ENCODE measurements around the gene MORN1.

The MORN1 gene

GRCh38 chr1:2320760-2321667, 70.3 kb downstream of the MORN1 start:
- Histone ChIP-seq H3K27ac (ENCODE audit: low read depth, low read length) (no peak overlapping the region), H3K4me1 (ENCODE audit: control insufficient read depth, insufficient read depth, low read length) (peaks cover 14% of the 10 kb centered on the region; the same call in 1 of the 2 replicates), H3K27me3 (ENCODE audit: control insufficient read depth, insufficient read depth, low read length) (no peaks in the 10 kb centered on the region), H3K36me3 (ENCODE audit: control insufficient read depth, insufficient read depth, low read length) (no peaks in the 10 kb centered on the region), H3K9ac (ENCODE audit: low read depth, low read length) (no peak overlapping the region), H3K4me3 (ENCODE audit: low read depth, low read length) (no peak overlapping the region), H3K9me3 (ENCODE audit: control insufficient read depth, insufficient read depth, low read length) (no peaks in the 10 kb centered on the region)

- no peaks in the 10 kb centered on the region for H3K36me3 ChIP-seq (ENCODE audit: control insufficient read depth, insufficient read depth, low read length)
- H3K27ac ChIP-seq (ENCODE audit: low read depth, low read length) = no peak overlapping the region
- no peak overlapping the region for H3K4me3 ChIP-seq (ENCODE audit: low read depth, low read length)
- H3K9ac ChIP-seq (ENCODE audit: low read depth, low read length) = no peak overlapping the region
- no peaks in the 10 kb centered on the region for H3K9me3 ChIP-seq (ENCODE audit: control insufficient read depth, insufficient read depth, low read length)
- H3K4me1 ChIP-seq (ENCODE audit: control insufficient read depth, insufficient read depth, low read length) = peaks cover 21% of the 10 kb centered on the region; the same call in 1 of the 2 replicates
- no peaks in the 10 kb centered on the region for H3K27me3 ChIP-seq (ENCODE audit: control insufficient read depth, insufficient read depth, low read length)
These were observed 71.3 kb downstream of the MORN1 start for GRCh38 chr1:2320006-2320405.

- Histone ChIP-seq H3K9ac (ENCODE audit: low read depth, low read length) (no peak overlapping the region), H3K9me3 (ENCODE audit: control insufficient read depth, insufficient read depth, low read length) (no peaks in the 10 kb centered on the region), H3K4me1 (ENCODE audit: control insufficient read depth, insufficient read depth, low read length) (peaks cover 21% of the 10 kb centered on the region; the same call in 1 of the 2 replicates), H3K4me3 (ENCODE audit: low read depth, low read length) (no peak overlapping the region), H3K27ac (ENCODE audit: low read depth, low read length) (no peak overlapping the region), H3K27me3 (ENCODE audit: control insufficient read depth, insufficient read depth, low read length) (no peaks in the 10 kb centered on the region), H3K36me3 (ENCODE audit: control insufficient read depth, insufficient read depth, low read length) (no peaks in the 10 kb centered on the region)
These were observed 72.1 kb downstream of the MORN1 start for GRCh38 chr1:2319291-2319690.

- Histone ChIP-seq H3K4me3 (ENCODE audit: low read depth, low read length) (no peak overlapping the region), H3K4me1 (ENCODE audit: control insufficient read depth, insufficient read depth, low read length) (peaks cover 21% of the 10 kb centered on the region; the same call in 1 of the 2 replicates), H3K27me3 (ENCODE audit: control insufficient read depth, insufficient read depth, low read length) (no peaks in the 10 kb centered on the region), H3K9ac (ENCODE audit: low read depth, low read length) (no peak overlapping the region), H3K36me3 (ENCODE audit: control insufficient read depth, insufficient read depth, low read length) (no peaks in the 10 kb centered on the region), H3K9me3 (ENCODE audit: control insufficient read depth, insufficient read depth, low read length) (no peaks in the 10 kb centered on the region), H3K27ac (ENCODE audit: low read depth, low read length) (no peak overlapping the region)
These were observed 72.8 kb downstream of the MORN1 start for GRCh38 chr1:2318314-2319278.

GRCh38 chr1:2317230-2318065, 73.9 kb downstream of the MORN1 start:
- H3K36me3 ChIP-seq (ENCODE audit: control insufficient read depth, insufficient read depth, low read length) = no peaks in the 10 kb centered on the region
- no peak overlapping the region for H3K27ac ChIP-seq (ENCODE audit: low read depth, low read length)
- H3K27me3 ChIP-seq (ENCODE audit: control insufficient read depth, insufficient read depth, low read length) = no peaks in the 10 kb centered on the region
- H3K9me3 ChIP-seq (ENCODE audit: control insufficient read depth, insufficient read depth, low read length) = no peaks in the 10 kb centered on the region
- H3K9ac ChIP-seq (ENCODE audit: low read depth, low read length) = no peak overlapping the region
- peaks cover 19% of the 10 kb centered on the region; the same call in 1 of the 2 replicates for H3K4me1 ChIP-seq (ENCODE audit: control insufficient read depth, insufficient read depth, low read length)
- no peak overlapping the region for H3K4me3 ChIP-seq (ENCODE audit: low read depth, low read length)

GRCh38 chr1:2316451-2316961, 74.8 kb downstream of the MORN1 start:
- Histone ChIP-seq H3K36me3 (ENCODE audit: control insufficient read depth, insufficient read depth, low read length) (no peaks in the 10 kb centered on the region), H3K9me3 (ENCODE audit: control insufficient read depth, insufficient read depth, low read length) (no peaks in the 10 kb centered on the region), H3K4me1 (ENCODE audit: control insufficient read depth, insufficient read depth, low read length) (peaks cover 17% of the 10 kb centered on the region), H3K4me3 (ENCODE audit: low read depth, low read length) (no peak overlapping the region), H3K9ac (ENCODE audit: low read depth, low read length) (no peak overlapping the region), H3K27me3 (ENCODE audit: control insufficient read depth, insufficient read depth, low read length) (no peaks in the 10 kb centered on the region), H3K27ac (ENCODE audit: low read depth, low read length) (no peak overlapping the region)

GRCh38 chr1:2315674-2316450, 75.5 kb downstream of the MORN1 start:
- H3K27me3 ChIP-seq (ENCODE audit: control insufficient read depth, insufficient read depth, low read length) = no peaks in the 10 kb centered on the region
- peak overlapping the region; percentile 66 for H3K27ac ChIP-seq (ENCODE audit: low read depth, low read length)
- 0 out of 2 replicates have a peak overlapping the region, but pooled peaks have one; percentile 30 for H3K4me3 ChIP-seq (ENCODE audit: low read depth, low read length)
- H3K9ac ChIP-seq (ENCODE audit: low read depth, low read length) = 0 out of 2 replicates have a peak overlapping the region, but pooled peaks have one; percentile 20
- peaks cover 23% of the 10 kb centered on the region for H3K4me1 ChIP-seq (ENCODE audit: control insufficient read depth, insufficient read depth, low read length)
- H3K36me3 ChIP-seq (ENCODE audit: control insufficient read depth, insufficient read depth, low read length) = no peaks in the 10 kb centered on the region
- H3K9me3 ChIP-seq (ENCODE audit: control insufficient read depth, insufficient read depth, low read length) = no peaks in the 10 kb centered on the region

- Histone ChIP-seq H3K4me1 (ENCODE audit: control insufficient read depth, insufficient read depth, low read length) (peaks cover 24% of the 10 kb centered on the region), H3K27ac (ENCODE audit: low read depth, low read length) (peak overlapping the region; percentile 90), H3K27me3 (ENCODE audit: control insufficient read depth, insufficient read depth, low read length) (no peaks in the 10 kb centered on the region), H3K9ac (ENCODE audit: low read depth, low read length) (0 out of 2 replicates have a peak overlapping the region, but pooled peaks have one; percentile 20), H3K4me3 (ENCODE audit: low read depth, low read length) (peak overlapping the region; percentile 54; the same call in 1 of the 2 replicates), H3K36me3 (ENCODE audit: control insufficient read depth, insufficient read depth, low read length) (no peaks in the 10 kb centered on the region), H3K9me3 (ENCODE audit: control insufficient read depth, insufficient read depth, low read length) (no peaks in the 10 kb centered on the region)
These were observed 76.3 kb downstream of the MORN1 start for GRCh38 chr1:2314803-2315673.

GRCh38 chr1:2314273-2314802, 77.0 kb downstream of the MORN1 start:
- Histone ChIP-seq H3K4me1 (ENCODE audit: control insufficient read depth, insufficient read depth, low read length) (peaks cover 24% of the 10 kb centered on the region), H3K36me3 (ENCODE audit: control insufficient read depth, insufficient read depth, low read length) (no peaks in the 10 kb centered on the region), H3K27me3 (ENCODE audit: control insufficient read depth, insufficient read depth, low read length) (no peaks in the 10 kb centered on the region), H3K27ac (ENCODE audit: low read depth, low read length) (peak overlapping the region; percentile 90), H3K4me3 (ENCODE audit: low read depth, low read length) (peak overlapping the region; percentile 54), H3K9me3 (ENCODE audit: control insufficient read depth, insufficient read depth, low read length) (no peaks in the 10 kb centered on the region), H3K9ac (ENCODE audit: low read depth, low read length) (peak overlapping the region; percentile 48)

Measured in HUES48 (cell line).